ENCODE results near the gene STEAP3. TPM values are rescaled to one million over a fixed set of nuclear protein-coding genes. Genes with fewer than 3 reads are reported as not detected.

Gene STEAP3
- total and polyA plus RNA-seq, 8 donors: 2.9 to 56.7 (median 12.6) TPM

- WGBS, 5 donors: 86 to 95% (median 87%) methylated on average over 2 of the region's 2 CpGs
- Histone ChIP-seq H3K4me1 (peaks cover 0 to 14% (median 2%) of the 10 kb centered on the region in 4 donors), H3K27me3 (no peaks in the 10 kb centered on the region), H3K36me3 (peaks cover 3 to 58% (median 35%) of the 10 kb centered on the region in 4 donors), H3K4me3 (no peak overlapping the region), H3K9me3 (no peaks in the 10 kb centered on the region), H3K27ac (no peak overlapping the region)
- intact Hi-C loops (cut with DNase I; ENCODE audit: low total_unique reads): no loop called here
- no peak for TF ChIP-seq POLR2A (IDR thresholded peaks at IDR 0.05)
- TF ChIP-seq POLR2AphosphoS5 (IDR thresholded peaks at IDR 0.05): no peak
- peak in 1 of 2 donors; percentile 18 for DNase-seq
Observed at GRCh38 chr2:119256582-119256921, 32.9 kb downstream of the STEAP3 start.

DNA sequence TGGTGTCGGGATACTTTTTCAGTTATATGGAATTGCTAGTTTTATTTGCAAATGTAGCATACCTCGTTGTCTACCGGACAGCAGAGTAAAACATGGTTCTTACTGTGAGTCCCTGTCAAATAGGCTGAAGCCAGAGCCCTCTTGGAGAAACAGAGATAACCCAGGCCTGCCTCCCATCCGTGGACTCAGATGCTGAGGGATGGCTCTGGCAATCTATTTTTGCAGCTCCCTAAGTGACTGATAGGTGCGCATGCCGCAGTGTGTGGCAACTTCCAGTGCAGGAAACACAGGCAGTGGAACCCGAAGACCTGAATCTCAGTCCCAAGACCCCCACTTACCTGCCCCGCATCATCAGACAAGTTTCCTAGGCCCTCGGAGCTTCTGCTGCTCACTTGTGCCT, 33.6 kb downstream of the STEAP3 start:
- Histone ChIP-seq H3K4me3 (no peak overlapping the region), H3K27me3 (no peaks in the 10 kb centered on the region), H3K4me1 (peaks cover 0 to 14% (median 2%) of the 10 kb centered on the region in 4 donors), H3K27ac (no peak overlapping the region), H3K36me3 (peaks cover 3 to 54% (median 33%) of the 10 kb centered on the region in 4 donors), H3K9me3 (no peaks in the 10 kb centered on the region)
- intact Hi-C loops (cut with DNase I; ENCODE audit: low total_unique reads): no loop called here
- no peak for DNase-seq
- 92 to 97% (median 94%) methylated on average over 6 to 9 of the region's 9 CpGs for WGBS, 5 donors
- TF ChIP-seq POLR2A (IDR thresholded peaks at IDR 0.05): no peak
- no peak for TF ChIP-seq EP300 (IDR thresholded peaks at IDR 0.05)

DNA sequence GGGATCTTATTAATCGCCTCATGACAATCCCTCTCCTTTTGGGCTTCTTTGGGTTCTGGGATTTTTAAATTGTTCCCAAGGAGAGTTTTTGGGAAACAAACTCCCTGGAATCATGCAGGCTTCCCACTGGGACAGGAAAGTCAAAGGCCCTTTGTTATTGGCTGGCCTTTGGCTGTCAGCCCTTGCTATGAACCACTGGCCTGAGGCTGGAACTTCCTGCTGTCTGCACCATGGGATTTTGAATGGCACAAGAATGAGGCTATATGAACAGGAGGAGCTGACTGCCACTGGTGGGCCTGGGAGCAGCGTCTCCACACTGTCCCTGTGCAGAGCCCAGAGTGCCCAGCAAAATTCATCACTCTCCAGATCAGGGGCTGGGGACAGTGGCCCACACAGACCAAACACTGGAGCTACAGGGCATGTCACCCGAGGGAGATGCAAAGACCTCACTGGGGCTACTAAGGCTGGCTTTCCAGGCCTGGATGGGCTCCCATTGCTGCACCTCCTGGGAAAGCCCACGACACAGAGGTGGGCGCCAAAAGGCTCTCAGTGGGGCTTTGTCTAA, 35.7 kb downstream of the STEAP3 start:
- H3K36me3 ChIP-seq: peaks cover 3 to 59% (median 46%) of the 10 kb centered on the region in 4 donors
- H3K4me1 ChIP-seq: peaks cover 0 to 14% (median 2%) of the 10 kb centered on the region in 4 donors
- WGBS, 5 donors: 88 to 94% (median 93%) methylated on average over 5 of the region's 5 CpGs
- no peaks in the 10 kb centered on the region for H3K9me3 ChIP-seq
- H3K27ac ChIP-seq: no peak overlapping the region
- intact Hi-C loops (cut with DNase I; ENCODE audit: low total_unique reads): no loop called here
- peak in 1 of 2 donors; percentile 9 for DNase-seq
- TF ChIP-seq CTCF (IDR thresholded peaks at IDR 0.05) (no peak), POLR2A (IDR thresholded peaks at IDR 0.05) (no peak), EP300 (IDR thresholded peaks at IDR 0.05) (no peak), POLR2AphosphoS5 (IDR thresholded peaks at IDR 0.05) (no peak)
- no peak overlapping the region for H3K4me3 ChIP-seq
- no peaks in the 10 kb centered on the region for H3K27me3 ChIP-seq

GRCh38 chr2:119260646-119261492, 37.2 kb downstream of the STEAP3 start:
- TF ChIP-seq EP300 (IDR thresholded peaks at IDR 0.05) (no peak), POLR2A (IDR thresholded peaks at IDR 0.05) (no peak), POLR2AphosphoS5 (IDR thresholded peaks at IDR 0.05) (no peak), CTCF (IDR thresholded peaks at IDR 0.05) (no peak)
- no peaks in the 10 kb centered on the region for H3K27me3 ChIP-seq
- no peak overlapping the region for H3K27ac ChIP-seq
- no peak overlapping the region for H3K4me3 ChIP-seq
- H3K4me1 ChIP-seq: peaks cover 0 to 5% (median 2%) of the 10 kb centered on the region in 4 donors
- DNase-seq: peak in 1 of 2 donors; percentile 18
- intact Hi-C loops (cut with DNase I; ENCODE audit: low total_unique reads): no loop called here
- no peaks in the 10 kb centered on the region for H3K9me3 ChIP-seq
- peaks cover 3 to 53% (median 44%) of the 10 kb centered on the region in 4 donors for H3K36me3 ChIP-seq
- WGBS, 5 donors: 70 to 80% (median 73%) methylated on average over 11 of the region's 11 CpGs

- Histone ChIP-seq H3K27me3 (no peaks in the 10 kb centered on the region), H3K4me3 (no peak overlapping the region), H3K27ac (no peak overlapping the region), H3K9me3 (no peaks in the 10 kb centered on the region), H3K36me3 (peaks cover 3 to 52% (median 38%) of the 10 kb centered on the region in 4 donors), H3K4me1 (peaks cover 0 to 4% (median 0%) of the 10 kb centered on the region in 4 donors)
- DNase-seq: no peak
- intact Hi-C loops (cut with DNase I; ENCODE audit: low total_unique reads): no loop called here
- TF ChIP-seq EP300 (IDR thresholded peaks at IDR 0.05) (no peak), POLR2A (IDR thresholded peaks at IDR 0.05) (no peak), CTCF (IDR thresholded peaks at IDR 0.05) (no peak), POLR2AphosphoS5 (IDR thresholded peaks at IDR 0.05) (no peak)
- 63 to 84% (median 70%) methylated on average over 17 of the region's 17 CpGs for WGBS, 5 donors
Observed at GRCh38 chr2:119261493-119262225, 38.0 kb downstream of the STEAP3 start.
